Stimulated activated CD4-positive, alpha-beta T cell treated with anti-CD3 and anti-CD28 coated beads, Interleukin-2, amount 100 ng/mL, for 48 hours (primary cell): ENCODE results near the gene RADIL.

Experiments
- DNase-seq, 2 donors: peaks; one replicate each; pipeline ENCODE4 v3.0.0-alpha.2; 2020

Gene RADIL

GRCh38 chr7:4789194-4790077 lies 94.1 kb downstream of the RADIL start:
- no peak for DNase-seq

- no peak for DNase-seq
Measured at GRCh38 chr7:4788627-4789189, 94.8 kb downstream of the RADIL start.

DNA sequence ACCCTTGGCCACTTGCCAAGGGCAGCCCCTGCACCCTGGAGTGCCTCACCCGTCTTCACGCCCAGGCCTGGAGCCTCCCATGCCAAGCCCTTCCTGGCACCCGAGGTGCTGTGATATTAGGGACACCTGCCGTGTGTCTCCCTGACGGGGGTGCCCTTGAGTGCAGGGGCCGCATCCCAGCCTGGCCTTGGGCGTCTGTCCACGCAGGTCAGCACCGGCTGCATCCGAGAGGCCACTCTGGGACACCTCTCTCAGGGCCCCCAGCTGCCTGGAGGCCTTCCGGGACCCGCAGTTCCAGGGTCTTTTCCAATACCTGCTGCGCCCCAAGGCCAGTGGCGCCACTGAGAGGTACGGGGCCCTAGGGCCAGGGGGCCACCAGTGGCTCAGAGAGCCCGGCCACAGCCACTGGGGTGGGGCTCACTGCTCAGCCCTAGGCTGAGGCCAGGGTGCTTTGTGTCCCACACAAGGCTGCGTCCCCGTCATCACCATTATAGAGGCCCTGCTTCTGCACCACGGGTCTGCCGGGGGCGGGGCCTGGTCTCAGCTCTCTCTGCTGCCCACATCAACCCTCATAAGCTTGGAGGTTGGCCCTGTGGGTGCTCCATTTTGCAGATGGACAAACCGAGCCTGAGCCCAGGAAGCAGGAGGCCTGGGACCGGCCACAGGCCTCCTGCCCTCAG lies 95.4 kb downstream of the RADIL start:
- no peak for DNase-seq

DNA sequence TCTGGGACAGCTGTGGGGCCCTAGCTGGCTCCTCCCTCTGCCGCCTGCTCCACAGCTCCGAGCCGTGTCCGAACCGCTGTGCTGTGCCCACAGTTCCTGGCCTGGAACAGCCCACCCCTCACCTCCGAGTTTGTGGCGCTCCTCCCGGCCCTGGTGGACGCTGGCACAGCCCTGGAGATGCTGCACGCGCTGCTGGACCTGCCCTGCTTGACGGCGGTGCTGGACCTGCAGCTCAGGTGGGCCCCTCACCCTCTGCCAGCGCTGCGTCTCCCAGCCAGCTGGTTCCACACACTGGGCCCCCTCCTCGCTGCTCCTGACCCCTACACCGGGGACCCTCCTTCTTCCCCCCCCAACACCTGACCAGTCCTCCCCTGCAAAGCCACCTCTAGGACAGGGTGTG lies 96.0 kb downstream of the RADIL start:
- DNase-seq: no peak

- no peak for DNase-seq
Measured at GRCh38 chr7:4786015-4786414, 97.5 kb downstream of the RADIL start.

DNA sequence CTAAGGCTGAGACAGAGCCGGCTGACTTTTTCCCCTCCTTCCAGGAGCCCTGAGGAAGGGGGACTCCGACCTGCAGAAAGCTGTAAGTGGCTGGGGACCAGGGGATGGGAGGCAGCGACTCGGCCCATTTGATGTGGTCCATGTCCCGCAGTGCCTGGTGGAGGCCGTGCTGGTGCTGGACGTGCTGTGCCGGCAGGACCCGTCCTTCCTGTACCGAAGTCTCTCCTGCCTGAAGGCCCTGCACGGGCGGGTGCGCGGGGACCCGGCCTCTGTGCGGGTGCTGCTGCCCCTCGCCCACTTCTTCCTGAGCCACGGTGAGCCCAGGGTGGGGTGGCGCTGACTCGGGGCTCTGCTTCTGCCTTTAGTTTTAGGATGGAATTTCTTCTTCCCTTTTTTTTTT lies 98.1 kb downstream of the RADIL start:
- DNase-seq: no peak

DNA sequence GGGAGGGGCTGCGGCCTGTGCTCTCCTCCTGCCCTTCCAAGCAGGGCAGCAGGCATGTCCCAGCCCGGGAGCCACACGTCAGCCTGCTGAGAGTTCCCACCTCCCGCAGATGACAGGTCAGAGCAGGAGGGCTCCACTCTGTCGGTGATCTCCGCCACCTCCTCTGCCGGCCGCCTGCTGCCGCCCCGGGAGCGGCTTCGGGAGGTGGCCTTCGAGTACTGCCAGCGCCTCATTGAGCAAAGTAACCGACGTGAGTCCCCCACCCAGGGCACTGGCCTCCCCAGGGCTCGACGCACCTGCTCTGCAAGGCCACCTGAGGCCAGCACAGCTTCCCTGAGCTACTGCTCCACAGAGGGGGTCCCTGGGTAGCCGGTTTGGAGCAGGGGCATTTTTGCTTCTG lies 98.7 kb downstream of the RADIL start:
- no peak for DNase-seq

- DNase-seq: no peak
Measured at GRCh38 chr7:4783762-4784351, 99.7 kb downstream of the RADIL start.

DNA sequence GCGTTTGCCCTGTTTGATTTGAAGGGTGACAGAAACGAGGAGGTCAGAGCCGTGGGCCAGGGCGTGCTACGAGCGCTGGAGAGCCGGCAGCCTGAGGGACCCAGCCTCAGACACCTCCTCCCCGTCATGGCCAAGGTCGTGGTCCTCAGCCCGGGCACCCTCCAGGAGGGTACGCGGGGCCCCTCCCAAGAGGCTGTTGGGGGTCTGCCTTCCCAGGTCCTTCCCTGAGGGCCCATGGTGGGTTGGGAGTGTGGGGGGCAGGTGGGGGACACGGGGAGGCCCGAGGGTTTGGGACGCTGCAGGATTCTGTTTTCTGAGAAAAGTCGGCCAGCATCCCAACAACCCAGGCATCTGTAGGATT lies 100.2 kb downstream of the RADIL start:
- DNase-seq: no peak

GRCh38 chr7:4782333-4783291 lies 100.9 kb downstream of the RADIL start:
- no peak for DNase-seq

DNA sequence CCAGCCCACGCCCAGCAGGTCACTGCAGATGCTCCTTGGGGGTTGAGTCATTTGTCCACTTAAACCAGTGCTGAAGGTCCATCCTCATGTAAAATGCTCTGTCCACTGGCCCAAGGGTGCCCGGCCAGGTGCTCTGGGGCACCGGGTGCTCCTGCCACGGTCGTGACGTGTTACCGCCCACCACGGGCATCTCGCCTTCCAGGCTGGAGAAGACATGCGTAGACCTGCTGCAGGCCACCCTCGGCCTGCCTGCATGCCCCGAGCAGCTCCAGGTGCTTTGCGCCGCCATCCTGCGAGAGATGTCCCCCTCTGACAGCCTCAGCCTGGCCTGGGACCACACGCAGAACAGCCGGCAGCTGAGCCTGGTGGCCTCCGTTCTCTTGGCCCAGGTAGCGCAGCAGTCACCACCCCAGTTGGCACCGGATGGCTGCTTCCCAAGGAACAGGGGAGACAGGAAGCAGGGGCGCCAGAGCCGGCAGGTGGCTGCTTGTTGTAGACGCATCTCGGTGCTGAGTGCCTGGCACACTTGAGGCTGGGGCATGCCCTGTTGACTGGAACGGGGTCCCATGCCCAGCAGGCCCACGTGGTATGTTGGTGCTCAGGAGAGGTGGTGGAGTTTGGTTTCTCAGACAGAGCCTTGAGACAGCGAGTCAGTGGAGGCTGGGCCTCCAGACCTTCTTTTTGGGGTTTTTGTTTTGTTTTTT lies 102.0 kb downstream of the RADIL start:
- no peak for DNase-seq

- no peak for DNase-seq
Measured at GRCh38 chr7:4779118-4779517, 104.4 kb downstream of the RADIL start.

GRCh38 chr7:4775848-4776623 lies 107.5 kb downstream of the RADIL start:
- peak in 1 of 2 donors; percentile 26 for DNase-seq

DNA sequence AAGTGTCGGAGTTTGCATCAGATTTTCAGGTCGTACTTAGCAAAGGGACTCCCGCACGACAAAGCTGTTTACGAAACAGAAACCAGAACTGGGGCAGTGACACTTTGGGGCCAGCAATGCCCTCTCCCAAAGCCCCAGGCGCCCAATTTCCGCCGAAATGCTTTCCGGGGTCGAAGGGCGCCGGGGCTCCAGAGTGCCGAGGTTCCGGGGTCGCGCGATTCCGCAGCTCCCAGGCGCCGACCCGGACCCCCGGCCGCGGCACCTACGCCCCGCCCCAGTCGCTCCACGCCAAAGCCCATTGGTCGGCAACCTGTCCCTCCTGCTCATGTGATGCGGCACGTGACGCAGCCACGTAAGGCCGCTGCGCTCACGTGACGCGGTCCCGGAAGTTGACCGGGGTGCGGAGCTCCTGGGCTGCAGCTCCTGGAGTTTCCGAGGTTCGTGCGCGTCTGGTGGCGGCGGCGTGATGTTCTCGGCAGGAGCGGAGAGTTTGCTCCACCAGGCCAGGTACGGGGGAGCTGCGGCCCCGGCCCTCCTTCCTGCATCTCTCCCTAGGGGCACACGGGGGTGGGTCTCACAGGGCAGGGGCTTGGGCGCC lies 108.2 kb downstream of the RADIL start, which contains the start of gene AP5Z1:
AP5Z1 (plus strand) TSS at position 374 of the 598 bp plus-strand sequence; CDS start at position 467, 93 bp downstream.
- DNase-seq: peak; percentile 88 to 89

DNA sequence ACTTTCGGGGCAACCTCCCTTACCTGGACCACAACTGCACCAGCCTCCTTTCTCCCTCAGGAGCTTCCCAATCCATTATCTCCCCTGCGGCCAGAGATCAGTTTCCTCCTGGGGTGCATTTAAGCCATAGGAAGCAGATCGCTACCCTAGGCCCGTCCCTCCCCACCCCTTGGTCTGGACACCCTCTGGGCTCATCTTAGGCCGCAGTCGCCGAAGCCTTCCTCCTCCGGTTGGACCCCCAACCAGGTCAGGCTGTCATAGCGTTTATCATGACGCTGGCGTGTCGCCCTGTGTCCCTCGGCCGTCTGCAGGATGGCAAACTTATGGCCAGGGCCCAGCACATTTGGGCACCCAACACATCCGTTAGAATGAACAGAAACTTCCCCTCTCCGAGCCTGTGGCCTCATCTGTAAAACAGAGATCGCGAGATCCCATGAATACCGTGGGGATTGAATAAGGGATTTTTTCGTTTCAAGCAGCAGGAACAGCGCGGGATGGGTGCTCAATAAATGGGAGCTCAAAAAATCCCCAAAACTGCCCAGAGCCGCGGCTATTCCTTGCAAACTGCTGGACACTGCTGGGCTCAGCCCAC lies 108.8 kb downstream of the RADIL start:
- DNase-seq: peak in 1 of 2 donors; percentile 8

- DNase-seq: no peak
Measured at GRCh38 chr7:4774007-4774406, 109.5 kb downstream of the RADIL start.

DNA sequence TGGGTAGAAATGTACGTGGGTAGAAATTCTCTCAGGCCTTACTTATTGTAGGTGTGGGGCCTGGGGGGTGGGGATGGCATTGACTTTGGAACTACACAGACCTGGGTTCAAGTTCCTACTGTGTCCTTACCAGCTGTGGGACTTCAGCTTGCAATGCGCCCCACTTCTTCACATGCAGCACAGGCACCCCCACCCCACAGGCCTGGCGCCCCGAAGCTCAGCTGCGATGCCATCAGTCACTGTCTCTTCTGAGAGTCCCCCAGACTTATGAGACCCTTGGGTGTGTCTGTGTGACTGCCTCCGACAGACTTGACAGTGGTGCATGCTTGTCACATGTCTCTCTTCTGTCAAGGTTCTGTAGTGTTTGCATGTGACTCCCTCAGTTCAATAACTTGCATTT lies 111.2 kb downstream of the RADIL start:
- no peak for DNase-seq

DNA sequence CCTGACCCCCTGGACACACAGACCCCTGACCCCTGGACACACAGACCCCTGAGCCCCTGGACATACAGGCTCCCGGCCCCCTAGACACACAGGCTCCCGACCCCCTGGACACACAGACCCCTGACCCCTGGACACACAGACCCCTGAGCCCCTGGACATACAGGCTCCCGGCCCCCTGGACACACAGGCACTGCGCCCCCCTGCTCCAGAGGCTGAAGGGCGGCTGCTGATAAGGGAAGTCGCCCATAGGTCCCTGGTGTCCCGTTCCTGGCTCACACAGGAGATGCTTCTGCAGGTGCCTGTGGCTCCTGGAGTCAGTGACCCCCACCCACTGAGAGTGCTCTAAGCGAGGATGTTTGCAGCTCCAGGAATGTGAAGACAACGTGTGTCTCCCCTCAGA lies 111.8 kb downstream of the RADIL start:
- no peak for DNase-seq

DNA sequence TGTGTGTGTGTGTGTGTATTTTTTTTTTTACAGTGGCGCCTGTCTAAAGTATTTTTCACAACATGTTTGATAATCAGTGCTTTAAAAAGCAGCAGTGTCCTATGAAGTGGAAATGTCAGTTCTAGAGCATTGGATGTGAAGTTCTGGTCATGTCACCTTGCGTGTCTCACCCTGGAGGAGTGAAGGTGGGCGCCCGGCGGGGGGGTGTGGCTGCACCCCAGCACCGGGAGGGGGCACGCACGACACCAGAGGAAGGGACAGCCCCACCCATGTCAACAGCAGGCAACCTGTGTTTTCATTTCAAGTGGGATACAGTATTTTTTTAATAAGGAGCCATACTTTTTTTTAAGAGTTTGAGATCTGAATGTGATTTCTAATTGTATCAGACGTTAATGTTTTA lies 112.6 kb downstream of the RADIL start:
- DNase-seq: no peak

DNA sequence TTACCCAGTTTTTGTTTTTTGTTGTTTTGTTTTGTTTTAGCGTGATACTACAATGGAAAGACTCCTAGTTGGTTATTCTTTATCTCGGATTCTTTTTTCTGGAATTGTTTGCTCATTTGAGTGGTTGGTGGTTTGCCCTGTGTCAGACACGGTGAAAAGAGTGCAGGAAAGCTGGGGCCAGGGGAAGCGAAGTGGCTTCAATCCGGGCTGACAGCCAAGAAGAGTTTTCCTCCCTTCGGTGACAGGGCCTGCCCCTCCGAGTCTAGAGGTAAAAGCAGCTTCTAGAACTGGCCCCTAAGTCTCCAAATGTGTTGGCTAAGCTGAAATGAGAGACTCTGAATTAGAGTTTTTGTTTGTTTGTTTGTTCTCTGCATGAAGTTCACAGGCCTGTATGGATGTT lies 113.8 kb downstream of the RADIL start:
- no peak for DNase-seq
